PFSK-1 (cell line): ENCODE measurements around the gene CTNNA3.

Source experiments
- FOXP2 ChIP-seq: optimal IDR thresholded peaks from 2 replicates; pipeline ENCODE3; 2011; ENCODE audit warnings: borderline replicate concordance, control low read depth, inconsistent platforms; ENCODE audit not compliant: insufficient read depth; ENCODE audit errors: extremely low read length, extremely low read depth
- POLR2AphosphoS5 ChIP-seq: IDR thresholded peaks from 2 replicates; pipeline ENCODE4 v1.6.1; 2012; ENCODE audit warnings: low read depth, mild to moderate bottlenecking, control low read depth, low read length, moderate library complexity
- REST ChIP-seq, 2 experiments: IDR thresholded peaks; 2 replicates each; pipeline versions ENCODE4 v1.6.1 to v1.8.0; 2011 to 2012; ENCODE audit warnings: low read depth in 2 of 2, low read length in 2 of 2, control low read depth in 1 of 2, inconsistent platforms in 1 of 2, mild to moderate bottlenecking in 1 of 2, moderate library complexity in 1 of 2; ENCODE audit not compliant: insufficient read depth in 1 of 2
- SIN3A ChIP-seq: IDR thresholded peaks from 2 replicates; pipeline ENCODE4 v1.6.1; 2012; ENCODE audit warnings: mild to moderate bottlenecking, low read length, moderate library complexity, borderline replicate concordance; ENCODE audit not compliant: insufficient read depth
- TAF1 ChIP-seq: IDR thresholded peaks from 2 replicates; pipeline ENCODE4 v1.6.1; 2012; ENCODE audit warnings: low read length, control low read depth, borderline replicate concordance; ENCODE audit not compliant: insufficient read depth

The CTNNA3 gene

GRCh38 chr10:67050415-67050814, 645.6 kb downstream of the CTNNA3 start:
- TF ChIP-seq FOXP2 (no peak), SIN3A (no peak), POLR2AphosphoS5 (no peak), TAF1 (no peak), REST (IDR thresholded peaks at IDR 0.05; ENCODE audit: insufficient read depth in 1 of 2, low read depth in 2 of 2, low read length in 2 of 2) (no peak)

GRCh38 chr10:67049988-67050387, 646.0 kb downstream of the CTNNA3 start:
- TF ChIP-seq REST (IDR thresholded peaks at IDR 0.05; ENCODE audit: insufficient read depth in 1 of 2, low read depth in 2 of 2, low read length in 2 of 2) (no peak), POLR2AphosphoS5 (no peak), TAF1 (no peak), SIN3A (no peak), FOXP2 (no peak)

- TF ChIP-seq TAF1 (no peak), REST (IDR thresholded peaks at IDR 0.05; ENCODE audit: insufficient read depth in 1 of 2, low read depth in 2 of 2, low read length in 2 of 2) (no peak), SIN3A (no peak), POLR2AphosphoS5 (no peak), FOXP2 (no peak)
These were observed 649.5 kb downstream of the CTNNA3 start for GRCh38 chr10:67046507-67046906.

- no peak for TF ChIP-seq REST (IDR thresholded peaks at IDR 0.05; ENCODE audit: insufficient read depth in 1 of 2, low read depth in 2 of 2, low read length in 2 of 2)
- no peak for TF ChIP-seq FOXP2
- no peak for TF ChIP-seq TAF1
- no peak for TF ChIP-seq SIN3A
- TF ChIP-seq POLR2AphosphoS5 = no peak
These were observed 650.6 kb downstream of the CTNNA3 start for GRCh38 chr10:67045404-67045803.

GRCh38 chr10:67043041-67043440, 653.0 kb downstream of the CTNNA3 start:
- no peak for TF ChIP-seq POLR2AphosphoS5
- no peak for TF ChIP-seq FOXP2
